CD14-positive monocyte (primary cell): ENCODE results near the gene CHN1. TPM values are rescaled to one million over a fixed set of nuclear protein-coding genes. Genes with fewer than 3 reads are reported as not detected.

Experiments used
- DNase-seq, 3 donors: peaks; one replicate each; pipeline ENCODE4 v3.0.0-alpha.2; 2011 to 2022
- H2AFZ ChIP-seq: 2 replicates; pipeline ENCODE4 v1.6.0; 2012; ENCODE audit warnings: mild to moderate bottlenecking, low read depth, low read length, inconsistent platforms; ENCODE audit not compliant: insufficient read depth, poor library complexity, severe bottlenecking
- H3K27ac ChIP-seq, 2 donors: 1 replicate in 1 of 2; 2 replicates in 1 of 2; pipeline ENCODE4 v1.5.1; 2012 to 2013; ENCODE audit warnings: low read length in 2 of 2, control low read depth in 1 of 2, inconsistent platforms in 1 of 2, low read depth in 1 of 2, mild to moderate bottlenecking in 1 of 2
- H3K27me3 ChIP-seq, 2 donors: one replicate each; pipeline versions ENCODE4 v1.6.0 to v1.6.1; 2011 to 2013; ENCODE audit warnings: low read length in 2 of 2; ENCODE audit not compliant: control insufficient read depth in 2 of 2, insufficient read depth in 2 of 2
- H3K36me3 ChIP-seq, 2 donors: replicated peaks in 1 of 2; 1 replicate in 1 of 2; 2 replicates in 1 of 2; pipeline versions ENCODE4 v1.5.1 to v1.6.1; 2012 to 2013; ENCODE audit warnings: low read length in 2 of 2, control low read depth in 1 of 2, inconsistent platforms in 1 of 2, mild to moderate bottlenecking in 1 of 2; ENCODE audit not compliant: insufficient read depth in 2 of 2, control insufficient read depth in 1 of 2
- H3K4me1 ChIP-seq, 2 donors: 1 replicate in 1 of 2; 2 replicates in 1 of 2; pipeline versions ENCODE4 v1.5.1 to v1.6.1; 2012 to 2013; ENCODE audit warnings: low read length in 2 of 2, control low read depth in 1 of 2, inconsistent platforms in 1 of 2, mild to moderate bottlenecking in 1 of 2, moderate library complexity in 1 of 2; ENCODE audit not compliant: insufficient read depth in 2 of 2, control insufficient read depth in 1 of 2
- H3K4me2 ChIP-seq: replicated peaks from 2 replicates; pipeline ENCODE3; 2012; ENCODE audit warnings: low read length, moderate library complexity, mild to moderate bottlenecking; ENCODE audit not compliant: poor library complexity, severe bottlenecking; ENCODE audit errors: extremely low read depth
- H3K4me3 ChIP-seq, 3 experiments: fragments of 200-600 bp in 1 of 3; sonication (generic) in 1 of 3; replicated peaks in 1 of 3; 1 replicate in 2 of 3; 2 replicates in 1 of 3; pipeline ENCODE4 v1.5.1; 2011 to 2013; ENCODE audit warnings: low read length in 3 of 3, mild to moderate bottlenecking in 3 of 3, control low read depth in 2 of 3, low read depth in 2 of 3, inconsistent platforms in 1 of 3, moderate library complexity in 1 of 3
- H3K79me2 ChIP-seq: 2 replicates; pipeline ENCODE4 v1.6.0; 2012; ENCODE audit warnings: mild to moderate bottlenecking, control low read depth, inconsistent platforms, low read length, moderate library complexity; ENCODE audit not compliant: insufficient read depth
- H3K9ac ChIP-seq: 2 replicates; pipeline ENCODE4 v1.6.0; 2017; ENCODE audit warnings: low read length, mild to moderate bottlenecking; ENCODE audit not compliant: insufficient read depth, poor library complexity, severe bottlenecking
- H3K9me3 ChIP-seq, 2 donors: replicated peaks in 1 of 2; 1 replicate in 1 of 2; 2 replicates in 1 of 2; pipeline versions ENCODE4 v1.5.1 to v1.6.1; 2012 to 2013; ENCODE audit warnings: low read length in 2 of 2, control low read depth in 1 of 2; ENCODE audit not compliant: control insufficient read depth in 1 of 2, insufficient read depth in 1 of 2
- H4K20me1 ChIP-seq: 2 replicates; pipeline ENCODE4 v1.6.0; 2012; ENCODE audit warnings: mild to moderate bottlenecking, low read length, control low read depth, moderate library complexity; ENCODE audit not compliant: insufficient read depth
- H3K27ac Mint-ChIP-seq, 7 donors: one replicate each; pipeline ENCODE4 v1.8.0; 2020; ENCODE audit warnings: mild to moderate bottlenecking in 7 of 7, mixed read lengths in 7 of 7, moderate library complexity in 6 of 7, inconsistent platforms in 2 of 7
- H3K27me3 Mint-ChIP-seq, 3 donors: one replicate each; pipeline ENCODE4 v1.8.0; 2021 to 2022; ENCODE audit warnings: low read depth in 3 of 3, mild to moderate bottlenecking in 3 of 3, mixed read lengths in 3 of 3, moderate library complexity in 3 of 3, inconsistent platforms in 1 of 3
- H3K36me3 Mint-ChIP-seq, 2 donors: one replicate each; pipeline ENCODE4 v1.8.0; 2020; ENCODE audit warnings: mixed read lengths in 2 of 2, inconsistent platforms in 1 of 2, mild to moderate bottlenecking in 1 of 2
- H3K4me1 Mint-ChIP-seq: one replicate; pipeline ENCODE4 v1.8.0; 2020; ENCODE audit warnings: mild to moderate bottlenecking, mixed read lengths
- H3K4me3 Mint-ChIP-seq, 2 donors: one replicate each; pipeline ENCODE4 v1.8.0; 2020; ENCODE audit warnings: mild to moderate bottlenecking in 2 of 2, mixed read lengths in 2 of 2, moderate library complexity in 1 of 2
- H3K9me3 Mint-ChIP-seq, 7 donors: one replicate each; pipeline ENCODE4 v1.8.0; 2020 to 2022; ENCODE audit warnings: mixed read lengths in 7 of 7, mild to moderate bottlenecking in 6 of 7, moderate library complexity in 6 of 7, inconsistent platforms in 2 of 7
- WGBS: methylation state at CpG from one replicate; pipeline ENCODE4 v1.1.5; 2013; ENCODE audit warnings: missing lambda C conversion rate; ENCODE audit not compliant: insufficient coverage; 5-methylcytosine and 5-hydroxymethylcytosine counted together
- intact Hi-C, 2 donors: fragments of 100-400 bp; cut with micrococcal nuclease; formaldehyde crosslinking; loops; one replicate each; pipeline versions ENCODE4 v1.15.0 to v1.15.1; 2023
- polyA plus RNA-seq, 3 donors: library from polyadenylated mRNA; depleted of rRNA in 1 of 3; unstranded in 2 of 3; stranded (reverse) in 1 of 3; fragments of 300-500 nt in 2 of 3; fragments of >200 nt in 1 of 3; fragmentation: Illumina TruSeq in 2 of 3; gene quantifications; 1 replicate in 2 of 3; 2 replicates in 1 of 3; pipeline ENCODE4 v1.2.3, GENCODE V29; 2012 to 2021
- TF ChIP-seq, protein P1 (sequence below): fragments of 200-600 bp; IDR thresholded peaks from one replicate; pipeline ENCODE4 v1.8.0; 2022; ENCODE audit warnings: antibody characterized with exemption, mild to moderate bottlenecking

CHN1 gene
- polyA plus RNA-seq, 3 donors, result 0.36 TPM; not detected in 2

DNA sequence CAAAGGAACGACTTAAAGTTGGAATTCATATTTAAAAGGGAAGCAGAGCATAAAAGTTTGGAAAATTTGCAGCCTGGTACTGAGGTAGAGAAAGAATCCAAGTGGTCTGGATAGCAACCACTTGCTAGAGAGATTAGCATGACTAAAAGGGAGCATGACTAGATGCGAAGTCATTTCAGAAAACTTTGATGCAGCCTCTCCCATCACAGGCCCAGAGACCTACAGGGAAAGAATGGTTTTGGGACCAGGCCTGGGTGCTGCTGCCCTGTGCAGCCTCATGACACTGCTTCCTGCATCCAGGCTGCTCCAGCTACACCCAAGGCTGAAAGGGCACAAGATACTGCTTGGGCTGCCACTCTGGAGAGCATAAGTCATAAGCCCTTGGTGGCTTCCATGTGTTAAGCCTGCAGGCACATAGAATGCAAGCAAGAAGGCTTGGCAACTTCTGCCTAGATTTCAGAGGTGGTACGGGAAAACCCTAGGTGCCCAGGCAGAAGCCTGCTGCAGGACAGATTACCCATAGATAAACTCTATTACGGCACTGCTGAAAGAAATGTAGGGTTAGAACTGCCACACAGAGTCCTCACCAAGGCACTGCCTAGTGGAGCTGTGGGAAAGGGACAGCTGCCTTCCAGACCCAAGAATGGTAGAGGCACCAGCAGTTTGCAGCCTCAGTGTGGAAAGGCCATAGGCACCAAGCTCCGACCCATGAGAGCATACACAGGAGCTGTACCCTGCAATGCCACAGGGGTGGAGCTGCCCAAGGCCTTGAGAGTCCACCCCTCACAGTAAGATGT lies 12.6 kb upstream of the CHN1 start:
- Histone ChIP-seq H3K79me2 (no peaks in the 10 kb centered on the region), H3K9me3 (no peaks in the 10 kb centered on the region), H3K4me1 (no peaks in the 10 kb centered on the region), H3K9ac (no peak overlapping the region), H3K27me3 (no peaks in the 10 kb centered on the region), H3K4me2 (no peak overlapping the region), H3K27ac (no peak overlapping the region), H3K4me3 (no peak overlapping the region), H3K36me3 (no peaks in the 10 kb centered on the region), H4K20me1 (no peaks in the 10 kb centered on the region), H2AFZ (no peak overlapping the region)
- no peaks in the 10 kb centered on the region for H3K36me3 Mint-ChIP-seq
- intact Hi-C loops, result no loop called here
- TF ChIP-seq, protein P1, sequence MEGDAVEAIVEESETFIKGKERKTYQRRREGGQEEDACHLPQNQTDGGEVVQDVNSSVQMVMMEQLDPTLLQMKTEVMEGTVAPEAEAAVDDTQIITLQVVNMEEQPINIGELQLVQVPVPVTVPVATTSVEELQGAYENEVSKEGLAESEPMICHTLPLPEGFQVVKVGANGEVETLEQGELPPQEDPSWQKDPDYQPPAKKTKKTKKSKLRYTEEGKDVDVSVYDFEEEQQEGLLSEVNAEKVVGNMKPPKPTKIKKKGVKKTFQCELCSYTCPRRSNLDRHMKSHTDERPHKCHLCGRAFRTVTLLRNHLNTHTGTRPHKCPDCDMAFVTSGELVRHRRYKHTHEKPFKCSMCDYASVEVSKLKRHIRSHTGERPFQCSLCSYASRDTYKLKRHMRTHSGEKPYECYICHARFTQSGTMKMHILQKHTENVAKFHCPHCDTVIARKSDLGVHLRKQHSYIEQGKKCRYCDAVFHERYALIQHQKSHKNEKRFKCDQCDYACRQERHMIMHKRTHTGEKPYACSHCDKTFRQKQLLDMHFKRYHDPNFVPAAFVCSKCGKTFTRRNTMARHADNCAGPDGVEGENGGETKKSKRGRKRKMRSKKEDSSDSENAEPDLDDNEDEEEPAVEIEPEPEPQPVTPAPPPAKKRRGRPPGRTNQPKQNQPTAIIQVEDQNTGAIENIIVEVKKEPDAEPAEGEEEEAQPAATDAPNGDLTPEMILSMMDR, result no peak
- no peak overlapping the region for H3K4me3 Mint-ChIP-seq
- peaks cover under 1% of the 10 kb centered on the region for H3K4me1 Mint-ChIP-seq
- 100% methylated on average over 4 of the region's 5 CpGs for WGBS
- DNase-seq, result no peak
- peaks cover 6 to 16% (median 14%) of the 10 kb centered on the region in 3 donors for H3K27me3 Mint-ChIP-seq
- no peak overlapping the region for H3K27ac Mint-ChIP-seq
- peaks cover 0 to 9% (median 5%) of the 10 kb centered on the region in 7 donors for H3K9me3 Mint-ChIP-seq

DNA sequence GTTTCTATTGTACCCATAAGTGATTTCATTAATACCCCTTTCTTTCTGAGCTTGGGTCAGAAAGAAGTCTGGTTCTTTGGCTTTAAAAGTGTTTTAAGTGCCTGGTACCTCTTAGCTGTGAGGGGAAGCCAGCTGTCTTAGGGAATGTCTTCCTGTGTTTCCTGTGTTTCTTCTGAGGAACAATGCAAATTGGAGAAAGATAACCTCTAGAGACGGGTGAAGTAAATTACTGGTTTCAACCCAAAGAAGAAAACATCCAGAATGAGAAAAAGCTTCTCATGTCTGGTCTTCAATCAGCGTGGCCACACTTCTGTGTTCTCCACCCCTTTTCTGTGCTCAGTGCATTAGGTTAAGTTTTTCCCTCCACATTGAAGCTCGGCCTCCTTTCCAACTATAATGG lies 10.2 kb upstream of the CHN1 start:
- TF ChIP-seq, protein P1, result no peak

More for the DNA sequence above, 10.2 kb upstream of the CHN1 start:
- no peaks in the 10 kb centered on the region for H3K4me1 Mint-ChIP-seq
- H3K4me3 Mint-ChIP-seq, result no peak overlapping the region
- H3K9ac ChIP-seq, result no peak overlapping the region
- no peak overlapping the region for H3K4me3 ChIP-seq
- H3K27ac Mint-ChIP-seq, result no peak overlapping the region
- WGBS, result no CpG with 5 or more reads among the region's 3 CpGs
- H3K4me1 ChIP-seq, result no peaks in the 10 kb centered on the region
- no peaks in the 10 kb centered on the region for H3K36me3 ChIP-seq
- H3K27me3 ChIP-seq, result peaks cover 10 to 14% of the 10 kb centered on the region in 2 donors
- peaks cover 0 to 9% (median 5%) of the 10 kb centered on the region in 7 donors for H3K9me3 Mint-ChIP-seq
- DNase-seq, result no peak
- intact Hi-C loops, result no loop called here
- H3K79me2 ChIP-seq, result no peaks in the 10 kb centered on the region
- no peak overlapping the region for H2AFZ ChIP-seq
- H3K27me3 Mint-ChIP-seq, result peaks cover 16 to 25% (median 21%) of the 10 kb centered on the region in 3 donors
- no peak overlapping the region for H3K27ac ChIP-seq
- no peaks in the 10 kb centered on the region for H4K20me1 ChIP-seq
- H3K36me3 Mint-ChIP-seq, result no peaks in the 10 kb centered on the region
- no peaks in the 10 kb centered on the region for H3K9me3 ChIP-seq
- no peak overlapping the region for H3K4me2 ChIP-seq
